H1 (cell line): ENCODE measurements around the gene PI16. TPM values are rescaled to one million over a fixed set of nuclear protein-coding genes. Genes with fewer than 3 reads are reported as not detected.

ENCODE experiments used
- BACH1 ChIP-seq: IDR thresholded peaks from 2 replicates; pipeline ENCODE4 v1.6.1; 2012; ENCODE audit warnings: low read length, improper control_type of control experiment
- POLR2AphosphoS5 ChIP-seq: IDR thresholded peaks from 2 replicates; pipeline ENCODE4 v1.6.1; 2011; ENCODE audit warnings: low read depth, low read length
- RBBP5 ChIP-seq: IDR thresholded peaks from 2 replicates; pipeline ENCODE4 v1.7.1; 2012; ENCODE audit warnings: low read depth, mild to moderate bottlenecking, inconsistent platforms, low read length, moderate library complexity, borderline replicate concordance
- RNF2 ChIP-seq: fragments of 200-900, 300-1000 bp; sonication (generic); IDR thresholded peaks from 2 replicates; pipeline ENCODE4 v1.7.1; 2016; ENCODE audit warnings: borderline replicate concordance, low read depth, mild to moderate bottlenecking, antibody characterized with exemption, low read length; ENCODE audit not compliant: poor library complexity, severe bottlenecking; ENCODE audit errors: missing control alignments
- SRF ChIP-seq: IDR thresholded peaks from 2 replicates; pipeline ENCODE4 v1.6.1; 2011; ENCODE audit warnings: mild to moderate bottlenecking, low read depth, low read length, moderate library complexity
- YY1 ChIP-seq: IDR thresholded peaks from 2 replicates; pipeline ENCODE4 v1.6.1; 2011; ENCODE audit warnings: low read depth, mild to moderate bottlenecking, low read length
- polyA plus RNA-seq, 7 experiments: library from polyadenylated mRNA; depleted of rRNA in 3 of 7; stranded (reverse) in 5 of 7; unstranded in 2 of 7; fragments of >200 nt in 5 of 7; fragments of 200-250 nt in 2 of 7; gene quantifications; 1 replicate in 5 of 7; 2 replicates in 1 of 7; 4 replicates in 1 of 7; pipeline versions ENCODE4 v1.2.1 to v1.2.3, GENCODE V29; 2011 to 2013; ENCODE audit warnings: missing spikeins in 2 of 7, mixed read lengths in 2 of 7
- total RNA-seq: library from RNA; stranded (reverse); fragmentation: NEBNext Ultra II Directional; extraction: Animal tissue kit (Norgen Biotek cat#: 25700); gene quantifications from 2 replicates; pipeline ENCODE4 v1.2.1, GENCODE V29; 2021

The PI16 gene
- total and polyA plus RNA-seq, 2 of the 8 experiments (the other 6 are each of a cell fraction or from before 2014, with no cell fraction given): 0.05 TPM; not detected in 1

DNA sequence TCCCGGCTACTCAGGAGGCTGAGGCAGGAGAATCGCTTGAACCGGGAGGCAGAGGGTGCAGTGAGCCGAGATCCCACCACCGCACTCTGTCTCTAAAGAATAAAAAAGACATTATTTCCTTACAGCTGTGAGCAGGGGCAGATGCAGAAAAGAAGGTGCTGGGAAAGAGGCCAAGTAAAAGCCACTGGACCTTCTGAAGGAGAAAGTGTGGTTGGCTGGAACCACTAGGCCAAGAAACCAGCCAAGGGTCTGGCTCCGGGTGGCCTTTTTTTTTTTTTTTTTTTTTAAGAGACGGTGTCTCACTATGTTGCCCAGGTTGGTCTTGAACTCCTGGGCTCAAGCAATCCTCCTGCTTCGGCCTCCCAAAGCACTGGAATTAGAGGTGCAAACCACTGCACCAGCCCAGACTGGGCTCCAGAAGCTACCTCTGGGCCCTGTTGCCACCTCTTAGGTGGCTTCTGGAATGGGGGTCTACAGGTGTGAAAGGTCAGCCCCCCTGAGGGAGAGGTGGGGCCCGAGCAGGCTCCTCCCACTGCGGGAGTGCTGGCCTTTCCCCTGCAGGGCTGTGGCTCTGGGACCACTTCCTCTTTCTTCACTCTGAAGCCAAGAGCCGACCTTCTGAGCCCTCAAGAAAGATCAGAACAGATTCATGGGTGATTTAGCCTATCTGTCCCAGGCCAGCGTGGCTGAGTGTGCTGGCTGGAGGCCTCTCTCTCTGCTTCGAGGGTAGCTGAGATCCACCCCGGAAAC lies 50.7 kb downstream of the PI16 start, which contains the start of gene FGD2 (continued):
- TF ChIP-seq YY1 (no peak), RNF2 (no peak), RBBP5 (no peak), SRF (no peak), POLR2AphosphoS5 (no peak), BACH1 (no peak)
